H1 (cell line): ENCODE measurements around the gene GBA2.

Experiments
- GTF2F1 ChIP-seq: IDR thresholded peaks from 2 replicates; pipeline ENCODE4 v1.6.1; 2012; ENCODE audit warnings: low read depth, low read length, improper control_type of control experiment, borderline replicate concordance
- POLR2A ChIP-seq, 2 experiments: IDR thresholded peaks; 1 replicate in 1 of 2; 2 replicates in 1 of 2; pipeline ENCODE4 v1.6.1; 2011; ENCODE audit warnings: low read depth in 2 of 2, low read length in 2 of 2, mild to moderate bottlenecking in 2 of 2; ENCODE audit errors: control extremely low read depth in 1 of 2
- TF ChIP-seq, protein P1 (sequence below), 3 experiments: IDR thresholded peaks; 1 replicate in 2 of 3; 2 replicates in 1 of 3; pipeline versions ENCODE4 v1.5.1 to v1.6.1; 2011; ENCODE audit warnings: low read length in 3 of 3, mild to moderate bottlenecking in 3 of 3, inconsistent platforms in 2 of 3, low read depth in 1 of 3, moderate library complexity in 1 of 3; ENCODE audit not compliant: insufficient read depth in 1 of 3; ENCODE audit errors: control extremely low read depth in 1 of 3

DNA sequence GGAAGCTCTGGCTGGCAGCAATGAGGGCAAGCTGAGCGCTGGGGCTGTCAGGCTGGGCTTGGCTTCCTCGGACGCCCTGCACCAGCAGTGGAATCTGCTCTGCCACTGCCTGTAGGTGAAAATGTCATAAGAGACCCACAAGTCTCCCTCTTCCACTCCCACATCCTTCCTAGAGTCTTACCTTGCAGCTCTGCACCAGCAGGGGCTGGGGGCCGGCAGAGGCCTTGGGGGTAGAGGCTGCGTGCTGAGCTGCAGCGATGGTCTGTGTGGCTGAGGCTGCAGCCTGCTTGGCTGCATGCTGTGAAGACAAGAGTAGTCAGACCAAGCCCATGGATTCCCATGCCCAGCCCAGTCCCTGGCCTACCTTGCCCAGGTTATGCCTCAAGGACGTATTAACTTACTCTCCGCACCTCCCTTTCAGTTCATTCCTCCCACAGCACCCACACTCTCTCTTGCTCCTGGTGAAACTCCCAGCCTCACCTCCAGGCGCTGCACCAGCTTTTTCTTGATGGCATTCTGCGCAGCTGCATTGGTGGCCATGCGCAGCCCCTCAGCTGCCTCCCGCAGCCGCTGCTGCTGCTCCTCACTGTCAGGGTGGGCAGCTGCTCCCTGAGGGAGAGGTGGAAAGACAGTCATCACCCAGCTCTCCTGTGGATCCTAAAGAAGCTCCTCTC is 34.3 kb downstream of the GBA2 start:
- TF ChIP-seq, protein P1, sequence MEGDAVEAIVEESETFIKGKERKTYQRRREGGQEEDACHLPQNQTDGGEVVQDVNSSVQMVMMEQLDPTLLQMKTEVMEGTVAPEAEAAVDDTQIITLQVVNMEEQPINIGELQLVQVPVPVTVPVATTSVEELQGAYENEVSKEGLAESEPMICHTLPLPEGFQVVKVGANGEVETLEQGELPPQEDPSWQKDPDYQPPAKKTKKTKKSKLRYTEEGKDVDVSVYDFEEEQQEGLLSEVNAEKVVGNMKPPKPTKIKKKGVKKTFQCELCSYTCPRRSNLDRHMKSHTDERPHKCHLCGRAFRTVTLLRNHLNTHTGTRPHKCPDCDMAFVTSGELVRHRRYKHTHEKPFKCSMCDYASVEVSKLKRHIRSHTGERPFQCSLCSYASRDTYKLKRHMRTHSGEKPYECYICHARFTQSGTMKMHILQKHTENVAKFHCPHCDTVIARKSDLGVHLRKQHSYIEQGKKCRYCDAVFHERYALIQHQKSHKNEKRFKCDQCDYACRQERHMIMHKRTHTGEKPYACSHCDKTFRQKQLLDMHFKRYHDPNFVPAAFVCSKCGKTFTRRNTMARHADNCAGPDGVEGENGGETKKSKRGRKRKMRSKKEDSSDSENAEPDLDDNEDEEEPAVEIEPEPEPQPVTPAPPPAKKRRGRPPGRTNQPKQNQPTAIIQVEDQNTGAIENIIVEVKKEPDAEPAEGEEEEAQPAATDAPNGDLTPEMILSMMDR (IDR thresholded peaks at IDR 0.05; ENCODE audit: control extremely low read depth in 1 of 3, insufficient read depth in 1 of 3, low read depth in 1 of 3, low read length in 3 of 3), result no peak
- TF ChIP-seq GTF2F1, result no peak
- no peak for TF ChIP-seq POLR2A (IDR thresholded peaks at IDR 0.05; ENCODE audit: control extremely low read depth in 1 of 2, low read depth in 2 of 2, low read length in 2 of 2)
